ENCODE measurements around the gene RPS28.
A peak's percentile ranks its signal among the peaks of the same experiment; 100 is the strongest.
"Not testable (repeated sequence)": the region's sequence is repeated elsewhere in the genome, so short reads cannot be mapped to it uniquely, and the experiment has no call there.

RPS28 gene

GRCh38 chr19:8321067-8321985 is at the start of gene RPS28, which contains the start of gene NDUFA7:
Gene RPS28 (plus strand): TSS chr19:8321496. CDS start chr19:8321531, 35 bp downstream.
Gene NDUFA7 (minus strand): TSS chr19:8321375. CDS start chr19:8321358, 17 bp downstream.
- peak; percentile 98 for DNase-seq
- in situ Hi-C loops (cut with MboI; ENCODE audit: low pct_unique_long_range_greater_than_20kb, low sequenced_read_pairs) = no loop called here

- in situ Hi-C loops (cut with MboI; ENCODE audit: low pct_unique_long_range_greater_than_20kb, low sequenced_read_pairs); DNase-seq: not testable (repeated sequence)
Measured at GRCh38 chr19:8276508-8276907, 44.8 kb upstream of the RPS28 start.

- DNase-seq; in situ Hi-C loops (cut with MboI; ENCODE audit: low pct_unique_long_range_greater_than_20kb, low sequenced_read_pairs): not testable (repeated sequence)
Measured at GRCh38 chr19:8291337-8291736, 30.0 kb upstream of the RPS28 start.

GRCh38 chr19:8302357-8302691 is 19.0 kb upstream of the RPS28 start:
- no peak for DNase-seq
- in situ Hi-C loops (cut with MboI; ENCODE audit: low pct_unique_long_range_greater_than_20kb, low sequenced_read_pairs) = no loop called here

GRCh38 chr19:8302734-8303133 is 18.6 kb upstream of the RPS28 start:
- in situ Hi-C loops (cut with MboI; ENCODE audit: low pct_unique_long_range_greater_than_20kb, low sequenced_read_pairs) = no loop called here
- DNase-seq = no peak

- in situ Hi-C loops (cut with MboI; ENCODE audit: low pct_unique_long_range_greater_than_20kb, low sequenced_read_pairs) = no loop called here
- no peak for DNase-seq
Measured at GRCh38 chr19:8304841-8305621, 16.3 kb upstream of the RPS28 start.

GRCh38 chr19:8305798-8306197 is 15.5 kb upstream of the RPS28 start:
- in situ Hi-C loops (cut with MboI; ENCODE audit: low pct_unique_long_range_greater_than_20kb, low sequenced_read_pairs) = no loop called here
- no peak for DNase-seq

- no peak for DNase-seq
- in situ Hi-C loops (cut with MboI; ENCODE audit: low pct_unique_long_range_greater_than_20kb, low sequenced_read_pairs) = no loop called here
Measured at GRCh38 chr19:8306235-8307054, 14.9 kb upstream of the RPS28 start.

- no peak for DNase-seq
Measured at GRCh38 chr19:8307400-8307964, 13.8 kb upstream of the RPS28 start.

GRCh38 chr19:8307965-8308866 is 13.1 kb upstream of the RPS28 start, which contains the start of gene CD320:
Gene CD320 (minus strand): TSS chr19:8308358. CDS start chr19:8308290, 68 bp downstream.
- DNase-seq = no peak
- in situ Hi-C loops (cut with MboI; ENCODE audit: low pct_unique_long_range_greater_than_20kb, low sequenced_read_pairs) = no loop called here

More at GRCh38 chr19:8307400-8307964, 13.8 kb upstream of the RPS28 start:
- in situ Hi-C loops (cut with MboI; ENCODE audit: low pct_unique_long_range_greater_than_20kb, low sequenced_read_pairs) = no loop called here

- no peak for DNase-seq
- in situ Hi-C loops (cut with MboI; ENCODE audit: low pct_unique_long_range_greater_than_20kb, low sequenced_read_pairs) = no loop called here
Measured at GRCh38 chr19:8308891-8309291, 12.4 kb upstream of the RPS28 start.

GRCh38 chr19:8310342-8311055 is 10.8 kb upstream of the RPS28 start:
- in situ Hi-C loops (cut with MboI; ENCODE audit: low pct_unique_long_range_greater_than_20kb, low sequenced_read_pairs) = no loop called here
- no peak for DNase-seq

GRCh38 chr19:8311461-8312260 is 9.6 kb upstream of the RPS28 start:
- no peak for DNase-seq
- in situ Hi-C loops (cut with MboI; ENCODE audit: low pct_unique_long_range_greater_than_20kb, low sequenced_read_pairs) = no loop called here

- DNase-seq; in situ Hi-C loops (cut with MboI; ENCODE audit: low pct_unique_long_range_greater_than_20kb, low sequenced_read_pairs): not testable (repeated sequence)
Measured at GRCh38 chr19:8314981-8315640, 6.2 kb upstream of the RPS28 start.

GRCh38 chr19:8316351-8317125 is 4.8 kb upstream of the RPS28 start:
- DNase-seq = no peak
- in situ Hi-C loops (cut with MboI; ENCODE audit: low pct_unique_long_range_greater_than_20kb, low sequenced_read_pairs) = no loop called here

Data from KBM-7 (cell line).